ENCODE results near the gene PNMA6F.

The PNMA6F gene

GRCh38 chrX:153310901-153311300 lies 10.7 kb downstream of the PNMA6F start:
- 92% methylated on average over 8 of the region's 9 CpGs for whole genome bisulfite sequencing (ENCODE audit: insufficient coverage)
- CTCF ChIA-PET: no interaction called here

GRCh38 chrX:153307276-153308178 lies 14.0 kb downstream of the PNMA6F start:
- Histone ChIP-seq H3K36me3 (ENCODE audit: control insufficient read depth in 4 of 4, insufficient read depth in 4 of 4, low read length in 3 of 4) (no peaks in the 10 kb centered on the region), H3K4me3 (ENCODE audit: control insufficient read depth in 1 of 7, extremely low read depth in 1 of 7, insufficient read depth in 4 of 7, low read depth in 2 of 7, low read length in 6 of 7) (no peak overlapping the region), H3K9me3 (ENCODE audit: control extremely low read depth in 1 of 5, control insufficient read depth in 4 of 5, insufficient read depth in 2 of 5, low read depth in 1 of 5, low read length in 4 of 5) (peaks cover 0 to 2% (median 0%) of the 10 kb centered on the region in 5 experiments), H3K27ac (ENCODE audit: insufficient read depth in 1 of 2, low read depth in 1 of 2, low read length in 2 of 2, poor library complexity in 1 of 2, severe bottlenecking in 2 of 2) (no peak overlapping the region), H3K27me3 (replicated peaks in 2 of 5; ENCODE audit: control insufficient read depth in 4 of 5, insufficient read depth in 5 of 5, low read length in 4 of 5) (peaks cover 0 to 43% (median 9%) of the 10 kb centered on the region in 5 experiments), H3K4me1 (ENCODE audit: control extremely low read depth in 1 of 4, control insufficient read depth in 4 of 4, insufficient read depth in 4 of 4, low read length in 3 of 4) (no peaks in the 10 kb centered on the region)
- WGBS (ENCODE audit: insufficient coverage): 81% methylated on average over 12 of the region's 12 CpGs
- ChIA-PET CTCF (no interaction called here), POLR2A (no interaction called here)
- DNase-seq: no peak

More at GRCh38 chrX:153310901-153311300, 10.7 kb downstream of the PNMA6F start:
- peaks cover 0 to 13% (median 0%) of the 10 kb centered on the region in 5 experiments for H3K27me3 ChIP-seq (replicated peaks in 2 of 5; ENCODE audit: control insufficient read depth in 4 of 5, insufficient read depth in 5 of 5, low read length in 4 of 5)
- H3K4me1 ChIP-seq (ENCODE audit: control extremely low read depth in 1 of 4, control insufficient read depth in 4 of 4, insufficient read depth in 4 of 4, low read length in 3 of 4): no peaks in the 10 kb centered on the region
- H3K4me3 ChIP-seq (ENCODE audit: control insufficient read depth in 1 of 7, extremely low read depth in 1 of 7, insufficient read depth in 4 of 7, low read depth in 2 of 7, low read length in 6 of 7): no peak overlapping the region
- no peak overlapping the region for H3K27ac ChIP-seq (ENCODE audit: insufficient read depth in 1 of 2, low read depth in 1 of 2, low read length in 2 of 2, poor library complexity in 1 of 2, severe bottlenecking in 2 of 2)
- no peaks in the 10 kb centered on the region for H3K9me3 ChIP-seq (ENCODE audit: control extremely low read depth in 1 of 5, control insufficient read depth in 4 of 5, insufficient read depth in 2 of 5, low read depth in 1 of 5, low read length in 4 of 5)
- POLR2A ChIA-PET: no interaction called here
- DNase-seq: no peak
- H3K36me3 ChIP-seq (ENCODE audit: control insufficient read depth in 4 of 4, insufficient read depth in 4 of 4, low read length in 3 of 4): no peaks in the 10 kb centered on the region

GRCh38 chrX:153306527-153307115 lies 14.9 kb downstream of the PNMA6F start:
- no peaks in the 10 kb centered on the region for H3K36me3 ChIP-seq (ENCODE audit: control insufficient read depth in 4 of 4, insufficient read depth in 4 of 4, low read length in 3 of 4)
- CTCF ChIA-PET: no interaction called here
- H3K4me3 ChIP-seq (ENCODE audit: control insufficient read depth in 1 of 7, extremely low read depth in 1 of 7, insufficient read depth in 4 of 7, low read depth in 2 of 7, low read length in 6 of 7): no peak overlapping the region
- H3K9me3 ChIP-seq (ENCODE audit: control extremely low read depth in 1 of 5, control insufficient read depth in 4 of 5, insufficient read depth in 2 of 5, low read depth in 1 of 5, low read length in 4 of 5): peaks cover 0 to 2% (median 0%) of the 10 kb centered on the region in 5 experiments
- POLR2A ChIA-PET: no interaction called here
- no peak for DNase-seq
- no peaks in the 10 kb centered on the region for H3K4me1 ChIP-seq (ENCODE audit: control extremely low read depth in 1 of 4, control insufficient read depth in 4 of 4, insufficient read depth in 4 of 4, low read length in 3 of 4)
- H3K27me3 ChIP-seq (replicated peaks in 2 of 5; ENCODE audit: control insufficient read depth in 4 of 5, insufficient read depth in 5 of 5, low read length in 4 of 5): peaks cover 0 to 47% (median 9%) of the 10 kb centered on the region in 5 experiments
- WGBS (ENCODE audit: insufficient coverage): 78% methylated on average over 16 of the region's 17 CpGs
- no peak overlapping the region for H3K27ac ChIP-seq (ENCODE audit: insufficient read depth in 1 of 2, low read depth in 1 of 2, low read length in 2 of 2, poor library complexity in 1 of 2, severe bottlenecking in 2 of 2)

- H3K4me3 ChIP-seq (ENCODE audit: control insufficient read depth in 1 of 7, extremely low read depth in 1 of 7, insufficient read depth in 4 of 7, low read depth in 2 of 7, low read length in 6 of 7): no peak overlapping the region
- peaks cover 0 to 46% (median 9%) of the 10 kb centered on the region in 5 experiments for H3K27me3 ChIP-seq (replicated peaks in 2 of 5; ENCODE audit: control insufficient read depth in 4 of 5, insufficient read depth in 5 of 5, low read length in 4 of 5)
- ChIA-PET POLR2A (no interaction called here), CTCF (no interaction called here)
- H3K27ac ChIP-seq (ENCODE audit: insufficient read depth in 1 of 2, low read depth in 1 of 2, low read length in 2 of 2, poor library complexity in 1 of 2, severe bottlenecking in 2 of 2): no peak overlapping the region
- no peak for DNase-seq
- H3K4me1 ChIP-seq (ENCODE audit: control extremely low read depth in 1 of 4, control insufficient read depth in 4 of 4, insufficient read depth in 4 of 4, low read length in 3 of 4): no peaks in the 10 kb centered on the region
- peaks cover 0 to 2% (median 0%) of the 10 kb centered on the region in 5 experiments for H3K9me3 ChIP-seq (ENCODE audit: control extremely low read depth in 1 of 5, control insufficient read depth in 4 of 5, insufficient read depth in 2 of 5, low read depth in 1 of 5, low read length in 4 of 5)
- WGBS (ENCODE audit: insufficient coverage): 100% methylated on average over 2 of the region's 3 CpGs
- H3K36me3 ChIP-seq (ENCODE audit: control insufficient read depth in 4 of 4, insufficient read depth in 4 of 4, low read length in 3 of 4): no peaks in the 10 kb centered on the region
Observed at GRCh38 chrX:153305972-153306371, 15.6 kb downstream of the PNMA6F start.

- 78% methylated on average over 7 of the region's 9 CpGs for WGBS (ENCODE audit: insufficient coverage)
- CTCF ChIA-PET: interaction anchor here (1.2 kb wide), 1 partner anchor 15 kb away, joined by 3 read pairs; no protein-coding TSS in a partner anchor
Observed at GRCh38 chrX:153304988-153305736, 16.4 kb downstream of the PNMA6F start.

GRCh38 chrX:153303276-153304262 lies 18.0 kb downstream of the PNMA6F start:
- no peaks in the 10 kb centered on the region for H3K36me3 ChIP-seq (ENCODE audit: control insufficient read depth in 4 of 4, insufficient read depth in 4 of 4, low read length in 3 of 4)
- CTCF ChIA-PET: no interaction called here
- 72% methylated on average over 12 of the region's 12 CpGs for WGBS (ENCODE audit: insufficient coverage)
- no peaks in the 10 kb centered on the region for H3K4me1 ChIP-seq (ENCODE audit: control extremely low read depth in 1 of 4, control insufficient read depth in 4 of 4, insufficient read depth in 4 of 4, low read length in 3 of 4)
- no peak overlapping the region for H3K4me3 ChIP-seq (ENCODE audit: control insufficient read depth in 1 of 7, extremely low read depth in 1 of 7, insufficient read depth in 4 of 7, low read depth in 2 of 7, low read length in 6 of 7)
- DNase-seq: no peak
- H3K9me3 ChIP-seq (ENCODE audit: control extremely low read depth in 1 of 5, control insufficient read depth in 4 of 5, insufficient read depth in 2 of 5, low read depth in 1 of 5, low read length in 4 of 5): peaks cover 0 to 2% (median 0%) of the 10 kb centered on the region in 5 experiments
- H3K27me3 ChIP-seq (replicated peaks in 2 of 5; ENCODE audit: control insufficient read depth in 4 of 5, insufficient read depth in 5 of 5, low read length in 4 of 5): peaks cover 0 to 39% (median 9%) of the 10 kb centered on the region in 5 experiments
- no peak overlapping the region for H3K27ac ChIP-seq (ENCODE audit: insufficient read depth in 1 of 2, low read depth in 1 of 2, low read length in 2 of 2, poor library complexity in 1 of 2, severe bottlenecking in 2 of 2)
- POLR2A ChIA-PET: no interaction called here

More at GRCh38 chrX:153304988-153305736, 16.4 kb downstream of the PNMA6F start:
- Histone ChIP-seq H3K4me3 (ENCODE audit: control insufficient read depth in 1 of 7, extremely low read depth in 1 of 7, insufficient read depth in 4 of 7, low read depth in 2 of 7, low read length in 6 of 7) (no peak overlapping the region), H3K27ac (ENCODE audit: insufficient read depth in 1 of 2, low read depth in 1 of 2, low read length in 2 of 2, poor library complexity in 1 of 2, severe bottlenecking in 2 of 2) (no peak overlapping the region), H3K27me3 (replicated peaks in 2 of 5; ENCODE audit: control insufficient read depth in 4 of 5, insufficient read depth in 5 of 5, low read length in 4 of 5) (peaks cover 0 to 43% (median 9%) of the 10 kb centered on the region in 5 experiments), H3K4me1 (ENCODE audit: control extremely low read depth in 1 of 4, control insufficient read depth in 4 of 4, insufficient read depth in 4 of 4, low read length in 3 of 4) (no peaks in the 10 kb centered on the region), H3K9me3 (ENCODE audit: control extremely low read depth in 1 of 5, control insufficient read depth in 4 of 5, insufficient read depth in 2 of 5, low read depth in 1 of 5, low read length in 4 of 5) (peaks cover 0 to 2% (median 0%) of the 10 kb centered on the region in 5 experiments), H3K36me3 (ENCODE audit: control insufficient read depth in 4 of 4, insufficient read depth in 4 of 4, low read length in 3 of 4) (no peaks in the 10 kb centered on the region)
- POLR2A ChIA-PET: no interaction called here
- no peak for DNase-seq

Data from common myeloid progenitor, CD34-positive (primary cell).